Measurements from ENCODE around the gene SLFN12L. TPM values are rescaled to one million over a fixed set of nuclear protein-coding genes. Genes with fewer than 3 reads are reported as not detected.
"Not testable (repeated sequence)": the region's sequence is repeated elsewhere in the genome, so short reads cannot be mapped to it uniquely, and the experiment has no call there.

SLFN12L gene
- total RNA-seq, 1 experiment from 2014 or later = not detected

- H3K27me3 ChIP-seq (ENCODE audit: control insufficient read depth, insufficient read depth, low read length) = no peaks in the 10 kb centered on the region
- H3K4me3 ChIP-seq (ENCODE audit: insufficient read depth, low read depth, low read length) = no peak overlapping the region
- no peak for DNase-seq
- no peaks in the 10 kb centered on the region for H3K36me3 ChIP-seq (replicated peaks; ENCODE audit: control insufficient read depth, insufficient read depth, low read length)
Measured at GRCh38 chr17:35555691-35556090, 18.2 kb upstream of the SLFN12L start.

GRCh38 chr17:35554668-35555067 is 17.2 kb upstream of the SLFN12L start:
- DNase-seq = no peak

GRCh38 chr17:35553310-35553709 is 15.8 kb upstream of the SLFN12L start:
- Histone ChIP-seq H3K36me3 (replicated peaks; ENCODE audit: control insufficient read depth, insufficient read depth, low read length) (no peaks in the 10 kb centered on the region), H3K4me3 (ENCODE audit: insufficient read depth, low read depth, low read length) (no peak overlapping the region), H3K27me3 (ENCODE audit: control insufficient read depth, insufficient read depth, low read length) (no peaks in the 10 kb centered on the region)
- DNase-seq = no peak

More at GRCh38 chr17:35554668-35555067, 17.2 kb upstream of the SLFN12L start:
- Histone ChIP-seq H3K36me3 (replicated peaks; ENCODE audit: control insufficient read depth, insufficient read depth, low read length) (no peaks in the 10 kb centered on the region), H3K27me3 (ENCODE audit: control insufficient read depth, insufficient read depth, low read length) (no peaks in the 10 kb centered on the region), H3K4me3 (ENCODE audit: insufficient read depth, low read depth, low read length) (no peak overlapping the region)

DNA sequence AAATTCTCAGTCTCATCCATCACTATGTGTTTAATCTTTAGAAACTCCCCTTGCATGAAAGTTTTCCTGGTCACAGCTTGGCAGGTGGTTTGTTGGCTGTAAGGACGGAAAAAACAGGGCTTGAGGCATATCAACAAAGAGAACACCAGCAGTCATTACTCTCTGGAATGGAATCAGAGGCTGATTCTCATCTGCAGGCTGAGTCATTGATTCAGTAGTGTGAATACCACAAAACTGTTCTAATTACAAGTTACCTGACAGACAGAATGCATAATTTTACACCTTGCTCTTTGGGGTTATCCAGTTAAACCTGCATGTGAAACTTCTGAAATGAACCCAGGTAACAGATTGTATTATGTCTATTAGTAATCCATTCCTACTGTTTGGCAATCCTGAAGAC is 11.5 kb upstream of the SLFN12L start:
- DNase-seq = no peak
- no peak overlapping the region for H3K4me3 ChIP-seq (ENCODE audit: insufficient read depth, low read depth, low read length)
- H3K36me3 ChIP-seq (replicated peaks; ENCODE audit: control insufficient read depth, insufficient read depth, low read length) = no peaks in the 10 kb centered on the region
- H3K27me3 ChIP-seq (ENCODE audit: control insufficient read depth, insufficient read depth, low read length) = no peaks in the 10 kb centered on the region

DNA sequence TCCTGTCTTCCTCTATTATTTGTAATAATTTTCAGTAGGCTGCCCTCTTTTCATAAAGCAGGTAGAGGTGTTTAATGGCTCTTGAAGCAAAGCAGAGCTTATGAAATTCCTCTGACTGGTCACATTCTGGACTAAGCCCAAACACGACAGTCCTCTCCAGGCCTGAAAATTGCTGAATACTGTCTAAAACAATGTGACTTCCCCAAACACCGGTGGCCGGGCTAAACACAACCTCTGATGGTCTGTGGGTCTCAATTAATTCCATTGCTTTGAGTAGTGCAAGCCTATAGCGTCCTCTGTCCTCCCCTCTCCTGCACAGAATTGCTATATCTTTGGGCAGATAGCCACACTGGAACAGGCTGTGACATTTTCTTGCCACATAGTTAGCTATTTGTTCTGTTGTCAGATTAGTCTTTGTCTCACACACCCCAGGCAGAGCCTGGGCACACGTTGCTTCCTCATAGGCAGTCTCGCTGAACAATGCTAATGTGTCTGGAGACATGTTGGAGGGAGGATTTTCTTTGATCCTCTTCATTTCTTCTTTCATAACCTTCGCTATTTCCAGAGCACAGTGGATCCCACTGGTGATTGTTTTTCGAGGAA is 10.8 kb upstream of the SLFN12L start:
- Histone ChIP-seq H3K36me3 (replicated peaks; ENCODE audit: control insufficient read depth, insufficient read depth, low read length) (no peaks in the 10 kb centered on the region), H3K4me3 (ENCODE audit: insufficient read depth, low read depth, low read length) (no peak overlapping the region), H3K27me3 (ENCODE audit: control insufficient read depth, insufficient read depth, low read length) (no peaks in the 10 kb centered on the region)
- DNase-seq = no peak

- H3K36me3 ChIP-seq (replicated peaks; ENCODE audit: control insufficient read depth, insufficient read depth, low read length) = no peaks in the 10 kb centered on the region
- no peaks in the 10 kb centered on the region for H3K27me3 ChIP-seq (ENCODE audit: control insufficient read depth, insufficient read depth, low read length)
- DNase-seq = no peak
- no peak overlapping the region for H3K4me3 ChIP-seq (ENCODE audit: insufficient read depth, low read depth, low read length)
Measured at GRCh38 chr17:35546487-35546886, 9.0 kb upstream of the SLFN12L start.

DNA sequence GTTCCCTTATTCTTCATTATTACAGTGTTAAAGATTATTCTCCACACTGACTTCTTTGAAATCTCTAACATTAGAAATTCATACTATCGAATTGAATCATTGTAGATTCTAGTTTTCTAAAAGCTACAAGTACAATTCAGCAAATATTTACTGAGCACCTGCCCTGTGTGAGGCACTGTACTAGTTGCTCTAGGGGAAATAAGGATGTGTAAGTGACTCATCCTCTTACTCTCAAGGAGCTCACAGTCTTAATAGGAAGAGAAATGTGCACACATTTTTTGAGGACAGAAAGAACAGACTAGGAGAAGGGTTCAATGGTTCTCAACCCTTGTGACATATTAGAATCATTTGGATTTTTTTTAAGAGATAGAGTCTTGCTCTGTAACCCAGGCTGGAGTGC is 7.7 kb upstream of the SLFN12L start:
- Histone ChIP-seq H3K27me3 (ENCODE audit: control insufficient read depth, insufficient read depth, low read length) (no peaks in the 10 kb centered on the region), H3K4me3 (ENCODE audit: insufficient read depth, low read depth, low read length) (no peak overlapping the region), H3K36me3 (replicated peaks; ENCODE audit: control insufficient read depth, insufficient read depth, low read length) (no peaks in the 10 kb centered on the region)
- no peak for DNase-seq

- no peak overlapping the region for H3K4me3 ChIP-seq (ENCODE audit: insufficient read depth, low read depth, low read length)
- no peaks in the 10 kb centered on the region for H3K27me3 ChIP-seq (ENCODE audit: control insufficient read depth, insufficient read depth, low read length)
- H3K36me3 ChIP-seq (replicated peaks; ENCODE audit: control insufficient read depth, insufficient read depth, low read length) = no peaks in the 10 kb centered on the region
- DNase-seq = no peak
Measured at GRCh38 chr17:35543856-35544255, 6.4 kb upstream of the SLFN12L start.

DNA sequence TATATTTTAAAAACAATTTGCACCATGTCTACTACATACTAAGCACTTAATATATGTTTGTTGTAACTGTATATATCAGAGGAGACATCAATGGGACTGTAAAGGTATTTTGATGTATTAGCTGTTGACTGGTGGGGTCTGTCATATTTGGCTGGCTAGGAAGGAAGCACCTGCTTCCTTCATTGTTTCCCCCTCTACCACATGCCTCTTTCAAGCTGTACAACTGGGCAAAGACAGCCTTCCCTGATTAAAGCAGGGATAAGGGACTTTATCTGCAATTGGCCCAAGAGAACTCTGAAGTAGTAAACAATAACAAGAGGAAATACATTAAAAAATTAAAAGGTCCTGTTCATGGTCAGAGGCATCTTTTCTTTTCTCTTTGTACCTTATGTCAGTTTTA is 5.5 kb upstream of the SLFN12L start:
- Histone ChIP-seq H3K36me3 (replicated peaks; ENCODE audit: control insufficient read depth, insufficient read depth, low read length) (no peaks in the 10 kb centered on the region), H3K4me3 (ENCODE audit: insufficient read depth, low read depth, low read length) (no peak overlapping the region), H3K27me3 (ENCODE audit: control insufficient read depth, insufficient read depth, low read length) (no peaks in the 10 kb centered on the region)
- no peak for DNase-seq

GRCh38 chr17:35541434-35541833 is 4.0 kb upstream of the SLFN12L start:
- H3K36me3 ChIP-seq (replicated peaks; ENCODE audit: control insufficient read depth, insufficient read depth, low read length) = no peaks in the 10 kb centered on the region
- H3K4me3 ChIP-seq (ENCODE audit: insufficient read depth, low read depth, low read length) = no peak overlapping the region
- no peak for DNase-seq
- no peaks in the 10 kb centered on the region for H3K27me3 ChIP-seq (ENCODE audit: control insufficient read depth, insufficient read depth, low read length)

DNA sequence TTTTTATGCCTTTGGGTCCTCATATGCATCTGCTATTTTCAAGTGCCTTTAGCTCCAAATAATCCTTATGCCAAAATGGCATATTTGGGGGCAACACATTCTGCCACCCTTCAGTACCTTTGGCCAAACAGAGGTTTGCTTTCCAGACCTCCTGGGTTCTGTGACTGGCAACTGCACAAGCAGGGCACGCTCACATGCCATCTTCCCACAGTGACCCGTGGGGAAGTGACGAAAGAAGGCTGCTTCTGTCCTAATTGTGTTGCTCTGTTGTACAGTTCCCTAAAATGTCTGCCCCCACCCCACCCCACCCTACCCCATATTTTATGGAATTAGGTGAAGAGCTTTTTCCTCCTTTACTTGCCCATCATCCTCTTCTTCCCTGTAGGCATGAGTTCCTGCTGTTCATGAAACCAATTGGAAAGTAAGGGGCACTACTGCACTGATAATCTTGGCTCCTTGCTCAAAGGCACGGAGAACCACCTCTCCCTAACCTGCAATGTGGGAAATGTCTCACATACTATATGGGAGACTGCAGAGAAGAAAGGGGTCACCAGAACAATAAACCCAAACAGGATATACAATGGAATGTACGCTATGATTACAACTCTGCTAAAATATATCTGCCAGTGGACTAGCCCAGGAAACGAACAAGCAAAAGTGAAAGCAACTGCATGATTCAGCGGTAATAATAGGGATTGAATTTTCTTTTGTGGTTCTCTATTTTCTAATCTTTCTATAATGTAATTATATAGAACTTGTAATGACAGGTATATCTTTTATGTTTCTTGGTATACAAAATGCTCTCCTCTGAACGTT is 3.3 kb upstream of the SLFN12L start:
- H3K27me3 ChIP-seq (ENCODE audit: control insufficient read depth, insufficient read depth, low read length) = no peaks in the 10 kb centered on the region
- no peak for DNase-seq
- H3K36me3 ChIP-seq (replicated peaks; ENCODE audit: control insufficient read depth, insufficient read depth, low read length) = no peaks in the 10 kb centered on the region
- no peak overlapping the region for H3K4me3 ChIP-seq (ENCODE audit: insufficient read depth, low read depth, low read length)

DNA sequence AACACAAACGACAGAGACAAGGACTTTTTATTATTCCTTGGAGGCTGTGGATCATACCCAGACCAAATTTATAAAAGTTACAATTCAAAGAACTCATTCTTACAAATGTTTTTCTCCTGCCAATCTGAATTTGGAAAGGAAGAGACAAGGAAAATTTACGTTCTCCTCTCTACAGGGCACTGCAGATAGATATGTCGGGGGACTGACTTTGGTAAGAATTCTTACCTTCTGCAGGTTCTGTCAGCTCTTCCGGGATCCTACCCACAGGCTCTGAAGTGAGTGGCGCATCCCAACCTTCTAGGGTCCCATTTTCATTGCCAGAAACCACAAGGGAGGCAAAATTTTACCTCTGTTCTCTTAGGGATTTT is 2.2 kb upstream of the SLFN12L start:
- no peak overlapping the region for H3K4me3 ChIP-seq (ENCODE audit: insufficient read depth, low read depth, low read length)
- H3K27me3 ChIP-seq (ENCODE audit: control insufficient read depth, insufficient read depth, low read length) = no peaks in the 10 kb centered on the region
- no peak for DNase-seq
- no peaks in the 10 kb centered on the region for H3K36me3 ChIP-seq (replicated peaks; ENCODE audit: control insufficient read depth, insufficient read depth, low read length)

- Histone ChIP-seq H3K4me3 (ENCODE audit: insufficient read depth, low read depth, low read length) (no peak overlapping the region), H3K27me3 (ENCODE audit: control insufficient read depth, insufficient read depth, low read length) (no peaks in the 10 kb centered on the region), H3K36me3 (replicated peaks; ENCODE audit: control insufficient read depth, insufficient read depth, low read length) (no peaks in the 10 kb centered on the region)
- no peak for DNase-seq
Measured at GRCh38 chr17:35536664-35537171, 760 bp downstream of the SLFN12L start.

DNA sequence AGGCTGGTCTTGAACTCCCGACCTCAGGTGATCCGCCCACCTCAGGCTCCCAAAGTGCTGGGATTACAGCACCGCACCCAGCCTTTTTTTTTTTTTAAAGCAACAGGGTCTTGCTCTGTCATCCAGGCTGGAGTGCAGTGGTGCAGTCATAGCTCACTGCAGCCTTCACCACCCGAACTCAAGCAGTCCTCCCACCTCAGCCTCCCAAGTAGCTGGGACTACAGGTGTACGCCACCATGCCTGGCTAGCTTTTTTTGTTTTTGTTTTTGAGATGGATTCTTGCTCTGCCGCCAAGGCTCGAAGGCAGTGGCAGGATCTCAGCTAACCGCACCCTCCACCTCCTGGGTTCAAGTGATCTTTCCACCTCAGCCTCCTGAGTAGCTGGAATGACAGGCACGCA is 2.1 kb downstream of the SLFN12L start:
- H3K36me3 ChIP-seq (replicated peaks; ENCODE audit: control insufficient read depth, insufficient read depth, low read length); DNase-seq; H3K4me3 ChIP-seq (ENCODE audit: insufficient read depth, low read depth, low read length); H3K27me3 ChIP-seq (ENCODE audit: control insufficient read depth, insufficient read depth, low read length): not testable (repeated sequence)

GRCh38 chr17:35534576-35535093 is 2.8 kb downstream of the SLFN12L start:
- Histone ChIP-seq H3K4me3 (ENCODE audit: insufficient read depth, low read depth, low read length) (no peak overlapping the region), H3K27me3 (ENCODE audit: control insufficient read depth, insufficient read depth, low read length) (no peaks in the 10 kb centered on the region), H3K36me3 (replicated peaks; ENCODE audit: control insufficient read depth, insufficient read depth, low read length) (no peaks in the 10 kb centered on the region)
- no peak for DNase-seq

Measured in H7 (cell line).